K562 (cell line): ENCODE data around the gene PRR15. TPM values are rescaled to one million over a fixed set of nuclear protein-coding genes. Genes with fewer than 3 reads are reported as not detected.

ENCODE experiments used
- CTBP1 ChIP-seq: fragments of 450-650 bp; IDR thresholded peaks from 2 replicates; pipeline ENCODE4 v1.6.1; 2016; ENCODE audit warnings: borderline replicate concordance
- ETS1 ChIP-seq: conservative IDR thresholded peaks from 2 replicates; pipeline ENCODE4 v1.6.1; 2011; ENCODE audit warnings: low read depth, mild to moderate bottlenecking, low read length; ENCODE audit not compliant: control insufficient read depth
- GTF2F1 ChIP-seq: IDR thresholded peaks from 2 replicates; pipeline ENCODE4 v1.6.1; 2011; ENCODE audit warnings: low read depth, low read length, improper control_type of control experiment
- HDAC2 ChIP-seq: fragments of 450-650 bp; IDR thresholded peaks from 2 replicates; pipeline ENCODE4 v1.6.1; 2016; ENCODE audit warnings: mild to moderate bottlenecking
- PKNOX1 ChIP-seq: fragments of 450-650 bp; IDR thresholded peaks from 2 replicates; pipeline ENCODE4 v1.6.1; 2016
- RREB1 ChIP-seq: fragments of 250-450 bp; sonication (Bioruptor Pico); IDR thresholded peaks from 2 replicates; pipeline ENCODE4 v1.4.0; 2020
- STAT6 ChIP-seq: sonication (generic); formaldehyde crosslinking; IDR thresholded peaks from 2 replicates; pipeline ENCODE4 v1.8.1; 2023; ENCODE audit warnings: mild to moderate bottlenecking, missing genetic modification reagents
- ZBTB2 ChIP-seq: fragments of 450-650 bp; IDR thresholded peaks from 2 replicates; pipeline ENCODE4 v1.6.1; 2016; ENCODE audit warnings: antibody characterized with exemption
- ZEB2 ChIP-seq: fragments of 450-650 bp; IDR thresholded peaks from 2 replicates; pipeline ENCODE4 v1.6.1; 2016
- ZFP36 ChIP-seq: fragments of 150-350 bp; IDR thresholded peaks from 2 replicates; pipeline ENCODE4 v1.6.1; 2018; ENCODE audit warnings: low read length, low read depth; ENCODE audit not compliant: partially characterized antibody
- ZNF224 ChIP-seq: sonication (generic); formaldehyde crosslinking; IDR thresholded peaks from 2 replicates; pipeline ENCODE4 v1.8.0; 2022; ENCODE audit warnings: mild to moderate bottlenecking, missing genetic modification reagents
- polyA plus RNA-seq, 8 experiments: library from polyadenylated mRNA; depleted of rRNA in 4 of 8; stranded (reverse) in 5 of 8; unstranded in 3 of 8; fragments of >200 nt; fragmentation: Nextera tagmentation in 2 of 8; fragmentation: Illumina TruSeq in 1 of 8; extraction: Ambion mirVana in 2 of 8; extraction: Trizol in 1 of 8; gene quantifications; 2 replicates each; pipeline versions ENCODE4 v1.2.1 to v1.2.3, GENCODE V29; 2011 to 2014; ENCODE audit warnings: inconsistent platforms in 1 of 8, missing spikeins in 1 of 8
- total RNA-seq, 7 experiments: library from RNA; depleted of rRNA in 6 of 7; stranded (reverse); fragments of >200 nt in 6 of 7; fragmentation: Illumina TruSeq in 2 of 7; extraction: Trizol in 2 of 7; gene quantifications; 2 replicates each; pipeline versions ENCODE4 v1.2.1 to v1.2.3, GENCODE V29; 2011 to 2021; ENCODE audit warnings: low replicate concordance in 1 of 7
- TF ChIP-seq, protein P1 (sequence below): fragments of 450-650 bp; IDR thresholded peaks from 2 replicates; pipeline ENCODE4 v1.6.1; 2016; ENCODE audit warnings: missing biosample characterization, missing genetic modification characterization

PRR15 gene
- total and polyA plus RNA-seq, 9 of the 15 experiments (the other 6 are each of a cell fraction or from before 2014, with no cell fraction given): not detected

GRCh38 chr7:29606287-29606721, 42.7 kb downstream of the PRR15 start (continued):
- TF ChIP-seq PKNOX1 (peak; percentile 36; the same call in 1 of the 2 replicates), ZEB2 (no peak), ZNF224 (CRISPR knock-in tag) (no peak), ZFP36 (peak; percentile 18), GTF2F1 (no peak), CTBP1 (peak; percentile 25; the same call in 1 of the 2 replicates), RREB1 (CRISPR knock-in tag) (no peak), ZBTB2 (no peak), ETS1 (no peak), HDAC2 (0 out of 2 replicates have a peak, but pooled peaks have one; percentile 26), STAT6 (0 out of 2 replicates have a peak, but pooled peaks have one; percentile 16)
- TF ChIP-seq, protein P1, sequence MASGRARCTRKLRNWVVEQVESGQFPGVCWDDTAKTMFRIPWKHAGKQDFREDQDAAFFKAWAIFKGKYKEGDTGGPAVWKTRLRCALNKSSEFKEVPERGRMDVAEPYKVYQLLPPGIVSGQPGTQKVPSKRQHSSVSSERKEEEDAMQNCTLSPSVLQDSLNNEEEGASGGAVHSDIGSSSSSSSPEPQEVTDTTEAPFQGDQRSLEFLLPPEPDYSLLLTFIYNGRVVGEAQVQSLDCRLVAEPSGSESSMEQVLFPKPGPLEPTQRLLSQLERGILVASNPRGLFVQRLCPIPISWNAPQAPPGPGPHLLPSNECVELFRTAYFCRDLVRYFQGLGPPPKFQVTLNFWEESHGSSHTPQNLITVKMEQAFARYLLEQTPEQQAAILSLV: no peak
